Memory B cell (primary cell): ENCODE results near the gene CWF19L1.
A peak's percentile ranks its signal among the peaks of the same experiment; 100 is the strongest.
"Not testable (repeated sequence)": the region's sequence is repeated elsewhere in the genome, so short reads cannot be mapped to it uniquely, and the experiment has no call there.

Experiments used
- ATAC-seq: fragments of 150-1000 bp; cut with Tn5 transposase; 2 replicates; pipeline ENCODE4 v1.10.0; 2021; ENCODE audit warnings: low read depth, mild to moderate bottlenecking, moderate library complexity
- DNase-seq, 2 donors: peaks; one replicate each; pipeline ENCODE4 v3.0.0; 2022; ENCODE audit warnings: low spot score in 2 of 2
- H3K27ac Mint-ChIP-seq: one replicate; pipeline ENCODE4 v1.8.0; 2022; ENCODE audit warnings: mild to moderate bottlenecking, moderate library complexity, mixed read lengths
- H3K27me3 Mint-ChIP-seq: one replicate; pipeline ENCODE4 v1.8.0; 2022; ENCODE audit warnings: mixed read lengths
- H3K36me3 Mint-ChIP-seq: one replicate; pipeline ENCODE4 v1.8.0; 2022; ENCODE audit warnings: mild to moderate bottlenecking, mixed read lengths
- H3K4me1 Mint-ChIP-seq: one replicate; pipeline ENCODE4 v1.8.0; 2022; ENCODE audit warnings: mixed read lengths
- H3K4me3 Mint-ChIP-seq: one replicate; pipeline ENCODE4 v1.8.0; 2022; ENCODE audit warnings: mild to moderate bottlenecking, moderate library complexity, mixed read lengths
- H3K9me3 Mint-ChIP-seq: one replicate; pipeline ENCODE4 v1.8.0; 2022; ENCODE audit warnings: mixed read lengths

Gene CWF19L1

DNA sequence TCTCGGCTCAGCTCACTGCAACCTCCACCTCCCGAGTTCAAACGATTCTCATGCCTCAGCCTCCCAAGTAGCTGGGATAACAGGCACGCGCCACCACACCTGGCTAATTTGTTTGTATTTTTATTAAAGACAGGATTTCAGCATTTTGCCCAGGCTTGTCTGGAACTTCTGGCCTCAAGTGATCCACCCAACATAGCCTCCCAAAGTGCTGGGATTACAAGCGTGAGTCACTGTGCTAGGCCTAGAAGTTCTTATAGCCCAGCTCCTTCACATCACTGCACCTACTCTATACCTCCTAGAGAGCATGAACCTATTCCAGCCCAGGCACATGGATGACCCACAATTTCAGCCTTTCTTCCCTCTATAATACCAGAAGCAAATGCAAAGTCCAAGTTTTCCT, 20.3 kb upstream of the CWF19L1 start:
- Mint-ChIP-seq H3K27ac (peak overlapping the region; percentile 94), H3K4me3 (peak overlapping the region; percentile 43), H3K36me3 (peaks cover 2% of the 10 kb centered on the region), H3K9me3 (no peaks in the 10 kb centered on the region), H3K27me3 (peaks cover 5% of the 10 kb centered on the region), H3K4me1 (peaks cover 22% of the 10 kb centered on the region)
- DNase-seq = no peak
- no peak for ATAC-seq

DNA sequence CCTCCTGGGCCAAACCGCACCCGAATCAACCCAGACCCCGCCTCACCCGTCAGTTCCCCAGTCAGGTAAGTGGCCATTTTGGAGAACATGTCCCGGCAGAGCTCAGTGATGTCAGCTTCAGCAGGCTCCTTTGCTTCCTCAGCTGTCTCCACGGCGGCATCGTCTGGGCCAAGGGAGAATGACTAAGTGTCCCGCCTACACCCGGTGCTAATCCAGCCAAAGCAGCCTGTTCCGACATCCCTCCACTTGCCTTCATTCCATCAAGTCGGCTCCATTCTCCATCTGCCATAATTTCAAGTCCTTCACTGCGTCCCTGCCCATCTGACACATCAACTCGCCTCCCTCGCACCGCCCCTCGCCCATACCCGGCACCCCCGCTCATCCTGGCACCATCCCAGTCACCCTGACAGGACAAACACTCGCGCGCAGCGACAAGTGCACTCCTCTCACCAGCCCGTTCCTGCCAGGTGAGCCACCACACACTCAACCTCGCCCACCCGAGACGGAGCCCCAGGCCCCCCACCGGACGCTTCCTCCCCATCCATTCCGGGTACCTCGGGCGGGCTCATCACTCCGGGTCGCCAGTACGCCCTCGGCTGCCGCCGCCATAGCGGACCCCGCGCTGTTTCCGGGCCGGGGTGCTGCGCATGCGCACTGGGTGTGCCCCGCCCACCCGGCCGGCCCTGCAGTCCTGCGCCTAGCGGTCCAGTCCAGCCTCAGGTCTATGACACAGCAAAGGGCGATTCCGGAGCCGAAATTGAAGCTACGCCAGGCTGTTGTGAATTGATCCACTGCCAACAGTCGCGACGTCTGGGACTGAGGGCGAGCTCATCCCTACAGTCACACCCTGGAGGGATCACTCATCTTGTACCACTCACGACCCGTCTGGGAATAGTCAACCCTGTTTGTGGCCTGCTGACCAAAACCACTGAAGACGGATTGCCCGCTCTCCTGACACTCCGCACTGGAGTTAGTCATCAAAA, 18.9 kb upstream of the CWF19L1 start, which contains the start of gene BLOC1S2:
Gene BLOC1S2, minus strand, starts transcription at position 630 of the 983 bp plus-strand sequence. Its CDS starts 21 bp downstream, at position 609.
- no peaks in the 10 kb centered on the region for H3K9me3 Mint-ChIP-seq

DNA sequence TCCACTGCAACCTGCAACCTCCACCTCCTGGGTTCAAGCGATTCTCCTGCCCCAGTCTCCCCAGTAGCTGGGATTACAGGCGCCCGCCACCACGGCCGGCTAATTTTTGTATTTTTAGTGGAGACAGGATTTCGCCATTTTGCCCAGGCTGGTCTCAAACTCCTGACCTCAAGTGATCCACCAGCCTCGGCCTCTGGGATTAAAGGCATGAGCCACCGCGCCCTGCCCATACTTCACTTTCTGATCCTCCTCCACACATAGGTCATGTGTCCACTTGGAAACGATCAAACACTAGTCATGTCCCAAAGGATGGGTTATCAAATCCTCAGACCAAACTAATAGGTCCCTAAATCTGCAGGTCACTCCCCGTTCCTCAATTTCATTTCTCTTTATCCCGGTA, 17.9 kb upstream of the CWF19L1 start:
- H3K36me3 Mint-ChIP-seq, DNase-seq, ATAC-seq, H3K27me3 Mint-ChIP-seq, H3K9me3 Mint-ChIP-seq: not testable (repeated sequence)
- peak overlapping the region; percentile 94 for H3K27ac Mint-ChIP-seq
- H3K4me3 Mint-ChIP-seq = peak overlapping the region; percentile 97
- peaks cover 25% of the 10 kb centered on the region for H3K4me1 Mint-ChIP-seq

More for the DNA sequence above, 18.9 kb upstream of the CWF19L1 start, which contains the start of gene BLOC1S2:
- peak; percentile 82 for ATAC-seq
- peak; percentile 87 to 92 for DNase-seq
- H3K4me3 Mint-ChIP-seq = peak within 1 kb of the TSS; percentile 97
- H3K27me3 Mint-ChIP-seq = no peaks in the 10 kb centered on the region
- peaks cover 2% of the 10 kb centered on the region for H3K36me3 Mint-ChIP-seq
- H3K4me1 Mint-ChIP-seq = peaks cover 22% of the 10 kb centered on the region
- peak within 1 kb of the TSS; percentile 94 for H3K27ac Mint-ChIP-seq

DNA sequence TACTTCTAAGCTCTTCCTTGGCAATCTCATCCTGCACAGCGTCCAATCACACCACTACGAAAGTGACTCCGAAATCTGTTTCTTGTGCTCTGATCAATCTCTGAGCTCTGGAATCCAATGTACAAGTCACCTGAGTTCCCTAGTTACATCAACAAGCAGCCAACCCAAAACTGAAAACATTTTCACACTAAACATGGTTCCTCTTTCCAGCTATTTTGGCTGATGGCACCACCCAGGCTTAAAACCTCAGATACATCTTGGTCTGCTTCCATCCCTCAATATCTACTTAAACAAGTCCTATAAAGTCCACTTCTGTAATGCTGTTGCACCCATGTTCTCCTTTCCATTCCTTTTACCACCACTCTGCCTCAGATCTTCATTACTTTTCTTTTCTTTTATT, 15.5 kb upstream of the CWF19L1 start:
- H3K9me3 Mint-ChIP-seq = no peaks in the 10 kb centered on the region
- H3K4me3 Mint-ChIP-seq = no peak overlapping the region
- DNase-seq = no peak
- H3K27ac Mint-ChIP-seq = no peak overlapping the region
- ATAC-seq = peak; percentile 36
- H3K27me3 Mint-ChIP-seq = no peaks in the 10 kb centered on the region
- H3K4me1 Mint-ChIP-seq = peaks cover 25% of the 10 kb centered on the region
- peaks cover 13% of the 10 kb centered on the region for H3K36me3 Mint-ChIP-seq

DNA sequence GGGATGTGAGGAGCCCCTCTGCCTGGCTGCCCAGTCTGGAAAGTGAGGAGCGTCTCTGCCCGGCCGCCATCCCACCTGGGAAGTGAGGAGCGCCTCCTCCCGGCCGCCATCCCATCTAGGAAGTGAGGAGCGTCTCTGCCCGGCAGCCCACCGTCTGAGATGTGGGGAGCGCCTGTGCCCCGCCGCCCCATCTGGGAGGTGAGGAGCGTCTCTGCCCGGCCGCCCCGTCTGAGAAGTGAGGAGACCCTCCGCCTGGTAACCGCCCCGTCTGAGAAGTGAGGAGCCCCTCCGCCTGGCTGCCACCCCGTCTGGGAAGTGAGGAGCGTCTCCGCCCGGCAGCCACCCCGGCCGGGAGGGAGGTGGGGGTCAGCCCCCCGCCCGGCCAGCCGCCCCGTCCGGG, 9.5 kb upstream of the CWF19L1 start:
- DNase-seq, H3K9me3 Mint-ChIP-seq, ATAC-seq, H3K4me3 Mint-ChIP-seq, H3K4me1 Mint-ChIP-seq, H3K27me3 Mint-ChIP-seq, H3K27ac Mint-ChIP-seq: not testable (repeated sequence)
- peaks cover 21% of the 10 kb centered on the region for H3K36me3 Mint-ChIP-seq

DNA sequence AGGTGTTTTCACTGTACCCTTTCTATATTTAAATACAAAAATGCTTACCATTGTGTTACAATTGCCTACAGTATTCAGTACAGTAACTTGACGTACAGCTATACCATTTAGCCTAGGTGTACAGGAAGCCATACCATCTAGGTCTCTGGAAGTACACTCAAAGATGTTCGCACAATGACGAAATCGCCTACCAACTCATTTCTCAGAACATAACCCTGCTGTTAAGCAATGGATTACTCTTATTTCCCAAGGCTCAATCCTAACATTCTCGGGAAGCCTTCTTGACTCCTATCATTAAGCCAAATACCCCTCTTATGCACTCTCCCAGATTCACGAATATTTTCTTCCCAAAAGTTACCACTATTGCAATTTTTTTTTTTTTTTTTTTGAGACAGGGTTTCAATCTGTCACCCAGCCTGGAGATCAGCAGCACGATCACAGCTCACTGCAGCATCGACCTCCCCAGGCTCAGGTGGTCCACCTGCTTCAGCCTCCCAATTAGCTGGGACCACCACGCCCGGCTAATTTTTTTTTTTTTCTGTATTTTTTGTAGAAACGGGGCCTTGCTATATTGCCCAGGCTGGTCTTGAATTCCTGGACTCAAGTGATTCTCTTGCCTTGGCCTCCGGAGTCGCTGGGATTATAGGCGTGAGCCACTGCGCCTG, 1.5 kb downstream of the CWF19L1 start:
- no peak for ATAC-seq
- peaks cover 13% of the 10 kb centered on the region for H3K36me3 Mint-ChIP-seq
- no peak for DNase-seq
- peaks cover 24% of the 10 kb centered on the region for H3K4me1 Mint-ChIP-seq
- H3K27me3 Mint-ChIP-seq = no peaks in the 10 kb centered on the region
- peak overlapping the region; percentile 100 for H3K4me3 Mint-ChIP-seq
- peak overlapping the region; percentile 81 for H3K27ac Mint-ChIP-seq
- no peaks in the 10 kb centered on the region for H3K9me3 Mint-ChIP-seq

DNA sequence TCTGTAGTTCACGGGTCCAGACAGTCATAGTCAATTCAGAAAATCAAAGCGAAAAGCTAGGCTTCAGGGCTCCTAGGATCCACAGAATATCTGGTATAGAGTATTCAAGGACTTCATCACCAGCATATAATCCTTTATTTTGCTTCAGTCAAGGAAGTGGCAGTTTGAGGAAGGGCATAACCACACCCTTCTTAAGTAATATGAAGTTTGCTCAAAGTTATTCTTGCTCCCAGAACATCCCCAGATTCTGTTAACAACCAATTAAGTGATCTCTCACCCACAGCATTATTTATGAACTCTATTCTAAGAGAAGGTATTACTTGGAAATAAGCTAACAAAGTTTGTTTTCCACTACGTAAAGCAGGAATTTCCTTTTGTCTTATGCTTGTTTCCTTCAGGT, 13.2 kb downstream of the CWF19L1 start:
- Mint-ChIP-seq H3K27ac (no peak overlapping the region), H3K27me3 (no peaks in the 10 kb centered on the region), H3K9me3 (no peaks in the 10 kb centered on the region), H3K36me3 (peaks cover 34% of the 10 kb centered on the region), H3K4me1 (peaks cover 2% of the 10 kb centered on the region), H3K4me3 (no peak overlapping the region)
- ATAC-seq = no peak
- no peak for DNase-seq

DNA sequence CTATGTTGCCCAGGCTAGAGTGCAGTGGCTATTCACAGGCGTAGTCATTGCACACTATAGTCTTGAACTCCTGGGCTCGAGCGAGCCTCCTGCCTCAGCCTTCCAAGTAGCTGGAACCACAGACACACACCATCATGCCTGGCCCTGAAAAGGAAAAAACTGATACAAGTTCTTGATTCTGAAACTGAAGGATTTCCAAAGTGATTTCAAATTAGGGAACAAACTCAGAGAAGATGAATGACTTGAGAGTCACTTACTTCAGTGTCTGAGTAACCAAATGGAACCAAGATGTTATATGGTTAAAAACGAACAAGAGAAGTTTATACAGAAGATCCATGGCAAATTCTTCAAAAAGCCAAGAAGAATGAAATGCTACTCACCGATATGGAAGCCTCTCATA, 14.4 kb downstream of the CWF19L1 start:
- Mint-ChIP-seq H3K27me3 (no peaks in the 10 kb centered on the region), H3K4me3 (no peak overlapping the region), H3K27ac (no peak overlapping the region), H3K4me1 (no peaks in the 10 kb centered on the region), H3K9me3 (no peaks in the 10 kb centered on the region), H3K36me3 (peaks cover 30% of the 10 kb centered on the region)
- DNase-seq = no peak
- no peak for ATAC-seq

DNA sequence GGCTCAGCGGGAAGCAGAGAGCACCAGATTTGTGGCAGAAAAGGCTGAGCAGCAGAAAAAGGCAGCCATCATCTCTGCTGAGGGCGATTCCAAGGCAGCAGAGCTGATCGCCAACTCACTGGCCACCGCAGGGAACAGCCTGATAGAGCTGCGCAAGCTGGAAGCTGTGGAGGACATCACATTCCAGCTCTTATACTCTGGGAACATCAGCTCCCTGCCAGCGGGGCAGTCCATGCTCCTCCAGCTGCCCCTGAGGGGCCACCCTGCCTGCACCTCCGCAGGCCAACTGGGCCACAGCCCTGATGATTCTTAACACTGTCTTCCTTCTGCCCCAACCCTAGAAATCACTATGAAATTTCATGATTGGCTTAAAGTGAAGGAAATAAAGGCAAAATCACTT, 18.6 kb downstream of the CWF19L1 start:
- no peaks in the 10 kb centered on the region for H3K4me1 Mint-ChIP-seq
- no peaks in the 10 kb centered on the region for H3K9me3 Mint-ChIP-seq
- no peak overlapping the region for H3K27ac Mint-ChIP-seq
- ATAC-seq = no peak
- no peaks in the 10 kb centered on the region for H3K27me3 Mint-ChIP-seq
- H3K4me3 Mint-ChIP-seq = no peak overlapping the region
- peaks cover 17% of the 10 kb centered on the region for H3K36me3 Mint-ChIP-seq
- DNase-seq = no peak

DNA sequence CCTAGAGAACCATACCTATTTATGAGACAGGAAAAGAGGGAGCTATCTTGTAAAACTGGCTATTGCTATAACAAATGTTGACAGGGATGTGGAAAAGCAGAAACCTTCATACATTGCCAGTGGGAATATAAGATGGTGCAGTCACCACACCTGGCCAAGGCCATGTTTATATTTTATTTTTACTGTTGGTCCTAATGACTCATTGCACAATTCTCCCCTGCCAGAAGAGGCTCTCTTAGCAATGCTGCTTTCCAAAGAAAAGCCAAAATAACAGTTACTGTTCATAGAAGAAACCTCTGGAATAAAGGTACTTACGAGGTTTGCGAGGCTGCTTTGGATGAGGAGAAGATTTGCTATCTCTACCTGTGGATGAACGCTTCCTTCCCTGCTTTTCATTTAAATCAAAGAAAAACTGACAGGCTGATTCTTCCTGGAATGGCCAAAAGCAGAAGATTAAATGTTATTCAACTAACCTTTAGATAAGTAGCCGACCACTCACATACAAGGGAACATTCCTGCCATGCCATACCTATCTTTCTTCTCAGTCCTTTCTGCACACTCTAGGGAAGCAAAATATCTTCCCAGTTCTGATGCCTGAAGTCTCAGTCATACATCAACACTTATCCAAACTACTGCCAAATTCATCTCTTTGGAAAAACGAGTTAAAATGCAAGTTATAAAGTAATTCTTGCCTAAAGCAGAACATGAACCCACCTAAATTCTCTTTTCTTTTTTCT, 21.8 kb downstream of the CWF19L1 start:
- no peak overlapping the region for H3K27ac Mint-ChIP-seq
- DNase-seq (no peak), ATAC-seq (no peak)
- no peaks in the 10 kb centered on the region for H3K27me3 Mint-ChIP-seq
- no peak overlapping the region for H3K4me3 Mint-ChIP-seq
- no peaks in the 10 kb centered on the region for H3K9me3 Mint-ChIP-seq
- H3K36me3 Mint-ChIP-seq = peaks cover 23% of the 10 kb centered on the region
- no peaks in the 10 kb centered on the region for H3K4me1 Mint-ChIP-seq

DNA sequence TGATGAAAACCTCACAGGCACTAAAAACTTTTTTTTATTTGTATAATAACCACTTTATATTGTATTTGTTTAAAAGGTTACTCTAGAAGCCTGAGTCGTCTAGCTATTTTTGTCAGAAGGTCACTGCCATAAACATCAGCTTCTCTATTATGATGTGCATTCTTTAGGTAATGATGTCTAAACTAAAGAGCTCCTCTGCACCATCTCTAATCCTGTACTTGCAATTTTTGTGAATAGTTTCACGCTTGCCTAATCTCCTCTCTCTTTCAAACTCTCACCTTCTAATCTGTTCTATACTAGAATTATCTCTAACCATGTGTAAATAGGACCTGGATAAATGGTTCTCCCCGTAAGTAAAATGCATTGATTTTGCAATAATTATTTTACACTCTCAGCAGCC, 27.6 kb downstream of the CWF19L1 start:
- H3K27me3 Mint-ChIP-seq = no peaks in the 10 kb centered on the region
- peaks cover 30% of the 10 kb centered on the region for H3K36me3 Mint-ChIP-seq
- no peak for ATAC-seq
- no peak overlapping the region for H3K27ac Mint-ChIP-seq
- no peaks in the 10 kb centered on the region for H3K9me3 Mint-ChIP-seq
- H3K4me1 Mint-ChIP-seq = no peaks in the 10 kb centered on the region
- DNase-seq = no peak
- no peak overlapping the region for H3K4me3 Mint-ChIP-seq

DNA sequence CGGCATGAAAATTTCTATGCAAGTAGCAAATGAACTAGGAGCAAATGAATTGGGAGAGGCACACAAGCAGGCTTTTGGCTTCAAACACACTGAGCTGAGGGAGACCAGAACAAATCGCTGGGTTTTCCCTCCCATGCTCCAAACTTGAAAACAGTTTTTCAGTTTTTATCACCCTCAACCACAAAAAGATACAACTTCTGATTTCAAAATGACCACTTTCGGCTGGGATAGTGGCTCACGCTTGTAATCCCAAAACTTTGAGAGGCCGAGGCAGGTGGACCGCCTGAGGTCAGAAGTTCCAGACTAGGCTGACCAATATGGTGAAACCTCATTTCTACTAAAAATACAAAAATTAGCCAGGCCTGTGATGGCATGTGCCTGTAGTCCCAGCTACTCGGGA, 29.0 kb downstream of the CWF19L1 start:
- DNase-seq (no peak), ATAC-seq (no peak)
- Mint-ChIP-seq H3K36me3 (peaks cover 34% of the 10 kb centered on the region), H3K9me3 (no peaks in the 10 kb centered on the region), H3K27me3 (no peaks in the 10 kb centered on the region), H3K4me1 (no peaks in the 10 kb centered on the region), H3K27ac (no peak overlapping the region), H3K4me3 (no peak overlapping the region)

DNA sequence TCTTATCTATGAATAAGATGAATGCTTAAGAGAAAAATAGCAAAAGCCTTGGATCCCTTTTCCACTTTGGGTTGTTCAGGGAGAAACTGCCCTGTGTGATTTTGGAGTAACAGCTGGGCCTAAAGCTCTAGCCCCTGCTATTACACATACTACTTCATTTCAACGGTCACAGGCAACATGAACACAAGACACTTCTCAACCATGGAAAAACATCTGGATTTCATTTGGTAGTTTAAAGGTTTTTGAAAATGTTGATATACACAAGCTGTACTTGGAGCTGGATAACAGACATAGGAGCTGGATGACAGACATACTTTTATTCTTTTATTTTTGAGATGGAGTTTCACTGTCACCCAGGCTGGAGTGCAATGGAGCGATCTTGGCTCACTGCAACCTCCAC, 35.3 kb downstream of the CWF19L1 start:
- Mint-ChIP-seq H3K27me3 (no peaks in the 10 kb centered on the region), H3K27ac (no peak overlapping the region), H3K36me3 (peaks cover 19% of the 10 kb centered on the region)

More for the DNA sequence above, 35.3 kb downstream of the CWF19L1 start:
- ATAC-seq (no peak), DNase-seq (no peak)
- peaks cover 15% of the 10 kb centered on the region for H3K4me1 Mint-ChIP-seq
- no peaks in the 10 kb centered on the region for H3K9me3 Mint-ChIP-seq
- H3K4me3 Mint-ChIP-seq = no peak overlapping the region
